Tibial nerve (tissue), 4 donors: ENCODE measurements around the gene SPPL2B. TPM values are rescaled to one million over a fixed set of nuclear protein-coding genes. Genes with fewer than 3 reads are reported as not detected.
"Not testable (repeated sequence)": the region's sequence is repeated elsewhere in the genome, so short reads cannot be mapped to it uniquely, and the experiment has no call there.

Experiments used
- DNase-seq, 2 donors: peaks; one replicate each; pipeline ENCODE4 v3.0.0-alpha.2; 2019; ENCODE audit warnings: low spot score in 2 of 2
- H3K27ac ChIP-seq, 4 donors: fragments of 200-600 bp; sonication (generic) in 3 of 4; one replicate each; pipeline ENCODE4 v1.5.1; 2017 to 2019; ENCODE audit warnings: mild to moderate bottlenecking in 1 of 4
- H3K27me3 ChIP-seq, 2 donors: fragments of 200-600 bp; sonication (generic) in 1 of 2; one replicate each; pipeline versions ENCODE4 v1.5.1 to v1.6.0; 2017 to 2019
- H3K36me3 ChIP-seq, 3 donors: fragments of 200-600 bp; sonication (generic); one replicate each; pipeline ENCODE4 v1.5.1; 2018 to 2019
- H3K4me1 ChIP-seq, 4 donors: fragments of 200-600 bp; sonication (generic) in 3 of 4; one replicate each; pipeline ENCODE4 v1.5.1; 2017 to 2019
- H3K4me3 ChIP-seq, 4 donors: fragments of 200-600 bp; sonication (generic) in 3 of 4; one replicate each; pipeline ENCODE4 v1.5.1; 2017 to 2019; ENCODE audit warnings: mild to moderate bottlenecking in 1 of 4, moderate library complexity in 1 of 4
- H3K9me3 ChIP-seq, 4 donors: fragments of 200-600 bp; sonication (generic) in 3 of 4; one replicate each; pipeline ENCODE4 v1.5.1; 2017 to 2019
- CTCF ChIP-seq, 5 experiments: fragments of 200-600 bp in 3 of 5; fragments of 450-650 bp in 2 of 5; sonication (generic) in 3 of 5; IDR thresholded peaks; one replicate each; pipeline ENCODE4 v1.5.1; 2016 to 2019; ENCODE audit warnings: antibody characterized with exemption in 5 of 5, mild to moderate bottlenecking in 3 of 5, moderate library complexity in 2 of 5
- EP300 ChIP-seq, 2 donors: sonication (generic); formaldehyde crosslinking; IDR thresholded peaks; one replicate each; pipeline ENCODE4 v1.6.1; 2017; ENCODE audit warnings: antibody characterized with exemption in 2 of 2, mild to moderate bottlenecking in 1 of 2
- POLR2A ChIP-seq, 2 donors: fragments of 450-650 bp; IDR thresholded peaks; one replicate each; pipeline ENCODE4 v1.6.1; 2017; ENCODE audit warnings: antibody characterized with exemption in 2 of 2, mild to moderate bottlenecking in 2 of 2, moderate library complexity in 2 of 2
- WGBS, 2 donors: methylation state at CpG; one replicate each; pipeline ENCODE4 v1.1.5; 2018; 5-methylcytosine and 5-hydroxymethylcytosine counted together
- total RNA-seq, 4 donors: library from RNA; depleted of rRNA; stranded (reverse); fragments of >200 nt; gene quantifications; one replicate each; pipeline ENCODE4 v1.1.0, GENCODE V29; 2016

SPPL2B gene
- 10 to 100 TPM; 51.1 to 97.2 (median 77.7) TPM for total RNA-seq

GRCh38 chr19:2328401-2329148 is at the start of gene SPPL2B, which contains the start of gene LSM7:
SPPL2B (plus strand) TSS chr19:2328684; CDS start chr19:2328710, 26 bp downstream.
LSM7 (minus strand) TSS chr19:2328586; CDS start chr19:2328566, 20 bp downstream.
- Histone ChIP-seq H3K27ac (peak within 1 kb of the TSS in 3 of 4 donors; percentile 79 to 87 (median 84)), H3K9me3 (no peaks in the 10 kb centered on the region), H3K36me3 (peaks cover 0 to 25% (median 3%) of the 10 kb centered on the region in 3 donors), H3K4me3 (peak within 1 kb of the TSS; percentile 75 to 93 (median 86)), H3K4me1 (peaks cover 0 to 67% (median 46%) of the 10 kb centered on the region in 4 donors), H3K27me3 (no peaks in the 10 kb centered on the region)
- peak; percentile 81 to 91 for TF ChIP-seq EP300 (IDR thresholded peaks at IDR 0.05)
- peak; percentile 18 to 68 for TF ChIP-seq POLR2A (IDR thresholded peaks at IDR 0.05)
- peak in 2 of 5 experiments; percentile 25 to 39 for TF ChIP-seq CTCF (IDR thresholded peaks at IDR 0.05)
- WGBS, 2 donors: 0 to 1% methylated on average over 50 to 78 of the region's 89 CpGs
- peak; percentile 83 to 84 for DNase-seq

GRCh38 chr19:2280633-2281264 is 47.7 kb upstream of the SPPL2B start:
- Histone ChIP-seq H3K4me1 (peaks cover 0 to 41% (median 19%) of the 10 kb centered on the region in 4 donors), H3K27me3 (no peaks in the 10 kb centered on the region), H3K36me3 (peaks cover 0 to 12% (median 0%) of the 10 kb centered on the region in 3 donors), H3K4me3 (no peak overlapping the region), H3K9me3 (no peaks in the 10 kb centered on the region), H3K27ac (no peak overlapping the region)
- WGBS, 2 donors: 61 to 68% methylated on average over 26 of the region's 26 CpGs
- no peak for DNase-seq
- TF ChIP-seq POLR2A (IDR thresholded peaks at IDR 0.05): no peak
- TF ChIP-seq CTCF (IDR thresholded peaks at IDR 0.05): no peak
- TF ChIP-seq EP300 (IDR thresholded peaks at IDR 0.05): no peak

- Histone ChIP-seq H3K27ac (peak overlapping the region in 3 of 4 donors; percentile 42 to 75 (median 64)), H3K4me1 (peaks cover 0 to 34% (median 14%) of the 10 kb centered on the region in 4 donors), H3K4me3 (peak overlapping the region; percentile 4 to 44 (median 24))
- not testable (repeated sequence) for DNase-seq, H3K36me3 ChIP-seq, H3K9me3 ChIP-seq, H3K27me3 ChIP-seq
- WGBS, 2 donors: 30% methylated on average over 8 of the region's 16 CpGs
Measured at GRCh38 chr19:2281265-2282061, 47.0 kb upstream of the SPPL2B start.

- no peak for TF ChIP-seq CTCF (IDR thresholded peaks at IDR 0.05)
- TF ChIP-seq EP300 (IDR thresholded peaks at IDR 0.05): peak in 1 of 2 donors; percentile 62
- TF ChIP-seq POLR2A (IDR thresholded peaks at IDR 0.05): peak in 1 of 2 donors; percentile 34
- no peaks in the 10 kb centered on the region for H3K27me3 ChIP-seq
- no peaks in the 10 kb centered on the region for H3K36me3 ChIP-seq
- H3K4me3 ChIP-seq: peak within 1 kb of the TSS; percentile 4 to 44 (median 24)
- H3K27ac ChIP-seq: peak within 1 kb of the TSS in 3 of 4 donors; percentile 42 to 75 (median 64)
- no peaks in the 10 kb centered on the region for H3K9me3 ChIP-seq
- DNase-seq: peak; percentile 41 to 65
- H3K4me1 ChIP-seq: peaks cover 0 to 26% (median 13%) of the 10 kb centered on the region in 4 donors
- WGBS, 2 donors: 8 to 15% methylated on average over 20 to 36 of the region's 41 CpGs
Measured at GRCh38 chr19:2282062-2282861, 46.2 kb upstream of the SPPL2B start, which contains the start of gene PEAK3. PEAK3 (minus strand) TSS chr19:2282175; CDS start chr19:2280931, 1,244 bp downstream.
